HCT116 (cell line): ENCODE results near the gene C15orf39. TPM values are rescaled to one million over a fixed set of nuclear protein-coding genes. Genes with fewer than 3 reads are reported as not detected.

ENCODE experiments used
- ATAC-seq: fragments of 200-7000 bp; cut with Tn5 transposase; 2 replicates; pipeline ENCODE4 v1.9.1; 2020; ENCODE audit warnings: mild to moderate bottlenecking, moderate library complexity
- BruUV-seq: library from RNA; stranded (reverse); fragments of 400-500 nt; replicated peaks from 2 replicates; lab custom pipeline; 2021; lab: Mats Ljungman, UMichigan
- CTCF ChIA-PET: fragments of 300-600 bp; sonication (Branson Sonifier 250); formaldehyde crosslinking; loops from one replicate; lab custom pipeline; 2021; ENCODE audit warnings: antibody characterized with exemption; lab: Charles Lee
- POLR2A ChIA-PET: fragments of 300-600, 350-600 bp; sonication (Branson Sonifier 250); formaldehyde crosslinking; loops from one replicate; lab custom pipeline; 2021; ENCODE audit warnings: antibody characterized with exemption; lab: Charles Lee
- RAD21 ChIA-PET, 2 experiments: fragments of 300-600 bp; sonication (Branson Sonifier 250); formaldehyde crosslinking; loops; one replicate each; lab custom pipeline; 2023; ENCODE audit warnings: low total read pairs in 2 of 2; ENCODE audit not compliant: uncharacterized antibody in 2 of 2, unreplicated experiment in 2 of 2, low non-redundant PET in 1 of 2; lab: Charles Lee
- DNase-seq: peaks from one replicate; pipeline ENCODE4 v3.0.0-alpha.2; 2010; ENCODE audit warnings: low read depth, low spot score
- H2AFZ ChIP-seq: fragments of 200-600 bp; shearing (Covaris generic), sonication (generic); 2 replicates; pipeline ENCODE4 v1.6.1; 2017; ENCODE audit warnings: low read depth, mixed run types, mixed read lengths, antibody characterized with exemption, low read length; ENCODE audit not compliant: poor library complexity, severe bottlenecking
- H3K27ac ChIP-seq: 2 replicates; pipeline ENCODE4 v1.5.1; 2012; ENCODE audit warnings: low read depth, low read length
- H3K27me3 ChIP-seq: fragments of 200-600 bp; sonication (generic); 2 replicates; pipeline ENCODE4 v1.6.1; 2016; ENCODE audit warnings: mixed run types, low read length, mixed read lengths; ENCODE audit not compliant: insufficient read depth
- H3K36me3 ChIP-seq, 2 experiments: fragments of 200-500 bp in 1 of 2; fragments of 200-600 bp in 1 of 2; sonication (Bioruptor generic) in 1 of 2; sonication (generic) in 1 of 2; 2 replicates each; pipeline versions ENCODE4 v1.5.1 to v1.6.1; 2014 to 2016; ENCODE audit warnings: low read length in 2 of 2, inconsistent platforms in 1 of 2, mixed read lengths in 1 of 2, mixed run types in 1 of 2; ENCODE audit not compliant: insufficient read depth in 2 of 2, control insufficient read depth in 1 of 2
- H3K4me1 ChIP-seq, 2 experiments: fragments of 200-600 bp in 1 of 2; sonication (generic) in 1 of 2; 2 replicates each; pipeline versions ENCODE4 v1.5.1 to v1.6.1; 2012 to 2017; ENCODE audit warnings: low read length in 2 of 2, inconsistent platforms in 1 of 2, mild to moderate bottlenecking in 1 of 2, mixed read lengths in 1 of 2, mixed run types in 1 of 2, moderate library complexity in 1 of 2; ENCODE audit not compliant: insufficient read depth in 2 of 2, control insufficient read depth in 1 of 2
- H3K4me2 ChIP-seq: fragments of 200-600 bp; sonication (generic); 2 replicates; pipeline ENCODE4 v1.6.1; 2017; ENCODE audit warnings: mixed run types, low read length, mixed read lengths
- H3K4me3 ChIP-seq, 2 experiments: fragments of 200-600 bp in 1 of 2; sonication (generic) in 1 of 2; replicated peaks in 1 of 2; 2 replicates each; pipeline ENCODE4 v1.5.1; 2011 to 2016; ENCODE audit warnings: low read length in 2 of 2, control low read depth in 1 of 2, low read depth in 1 of 2, mild to moderate bottlenecking in 1 of 2, mixed read lengths in 1 of 2, mixed run types in 1 of 2
- H3K79me2 ChIP-seq: fragments of 200-600 bp; sonication (generic); 2 replicates; pipeline ENCODE4 v1.6.1; 2017; ENCODE audit warnings: mild to moderate bottlenecking, mixed run types, low read length, moderate library complexity, mixed read lengths; ENCODE audit not compliant: insufficient read depth
- H3K9ac ChIP-seq: fragments of 200-600 bp; sonication (generic); 2 replicates; pipeline ENCODE4 v1.6.1; 2016; ENCODE audit warnings: low read length, mixed read lengths
- H3K9me2 ChIP-seq: fragments of 200-600 bp; sonication (generic), shearing (Covaris generic); 2 replicates; pipeline ENCODE4 v1.6.1; 2017; ENCODE audit warnings: mixed run types, mild to moderate bottlenecking, moderate library complexity; ENCODE audit not compliant: insufficient read depth
- H3K9me3 ChIP-seq, 2 experiments: fragments of 200-500 bp in 1 of 2; fragments of 200-600 bp in 1 of 2; sonication (Bioruptor generic) in 1 of 2; sonication (generic) in 1 of 2; 2 replicates each; pipeline ENCODE4 v1.6.1; 2014 to 2017; ENCODE audit warnings: low read length in 2 of 2, mixed read lengths in 2 of 2, inconsistent platforms in 1 of 2, low read depth in 1 of 2, mild to moderate bottlenecking in 1 of 2, mixed run types in 1 of 2, moderate library complexity in 1 of 2; ENCODE audit not compliant: control insufficient read depth in 1 of 2, insufficient read depth in 1 of 2
- H4K20me1 ChIP-seq: fragments of 200-600 bp; sonication (generic), shearing (Covaris generic); 2 replicates; pipeline ENCODE4 v1.6.1; 2017; ENCODE audit warnings: mixed run types, mild to moderate bottlenecking, moderate library complexity; ENCODE audit not compliant: insufficient read depth
- CEBPB ChIP-seq: IDR thresholded peaks from 2 replicates; pipeline ENCODE4 v1.6.1; 2012; ENCODE audit warnings: low read depth
- ELF1 ChIP-seq: IDR thresholded peaks from 2 replicates; pipeline ENCODE4 v1.6.1; 2012; ENCODE audit warnings: low read depth, borderline replicate concordance
- FOSL1 ChIP-seq: IDR thresholded peaks from 2 replicates; pipeline ENCODE4 v1.6.1; 2012; ENCODE audit warnings: low read depth
- POLR2A ChIP-seq: IDR thresholded peaks from 2 replicates; pipeline ENCODE4 v1.7.0; 2011; ENCODE audit warnings: borderline replicate concordance; ENCODE audit not compliant: insufficient read depth, insufficient read length; ENCODE audit errors: extremely low read depth
- POLR2AphosphoS5 ChIP-seq: IDR thresholded peaks from 2 replicates; pipeline ENCODE4 v1.6.1; 2011; ENCODE audit warnings: mild to moderate bottlenecking, low read depth, low read length, moderate library complexity
- SRF ChIP-seq: IDR thresholded peaks from 2 replicates; pipeline ENCODE4 v1.6.1; 2012; ENCODE audit warnings: low read depth
- intact Hi-C: fragments of 100-400 bp; cut with micrococcal nuclease; formaldehyde crosslinking; loops from 2 replicates; pipeline ENCODE4 v1.10.0; 2022
- total RNA-seq: library from RNA; stranded (reverse); gene quantifications from one replicate; pipeline ENCODE4 v1.2.1, GENCODE V29; 2021; ENCODE audit not compliant: unreplicated experiment
- TF ChIP-seq, protein P1 (sequence below), 3 experiments: fragments of 200-600 bp in 1 of 3; sonication (generic) in 1 of 3; IDR thresholded peaks in 2 of 3; conservative IDR thresholded peaks in 1 of 3; 2 replicates each; pipeline ENCODE4 v1.5.1; 2012 to 2017; ENCODE audit warnings: low read depth in 2 of 3, low read length in 2 of 3, antibody characterized with exemption in 1 of 3, borderline replicate concordance in 1 of 3, control low read depth in 1 of 3, mild to moderate bottlenecking in 1 of 3, mixed read lengths in 1 of 3, mixed run types in 1 of 3, moderate library complexity in 1 of 3; ENCODE audit not compliant: insufficient read depth in 1 of 3
- TF ChIP-seq, protein P2 (sequence below): IDR thresholded peaks from 2 replicates; pipeline ENCODE4 v1.6.1; 2011; ENCODE audit warnings: mild to moderate bottlenecking, low read length, moderate library complexity; ENCODE audit not compliant: insufficient replicate concordance; ENCODE audit errors: extremely low read depth

The C15orf39 gene
- total RNA-seq, 1 experiment from 2014 or later, result 29.3 TPM

GRCh38 chr15:75182187-75183131, 19.2 kb upstream of the C15orf39 start:
- no peak overlapping the region for H3K27ac ChIP-seq
- H3K4me2 ChIP-seq, result no peak overlapping the region
- no peaks in the 10 kb centered on the region for H3K36me3 ChIP-seq
- ChIA-PET POLR2A (no interaction called here), CTCF (interaction anchor here (1.0 to 1.2 kb wide), 2 partner anchors 23 to 26 kb away, joined by 3 read pairs; no protein-coding TSS in a partner anchor), RAD21 (no interaction called here)
- no peak overlapping the region for H3K9ac ChIP-seq
- H3K79me2 ChIP-seq, result no peaks in the 10 kb centered on the region
- no peak overlapping the region for H2AFZ ChIP-seq
- no peak for DNase-seq
- H3K4me3 ChIP-seq, result no peak overlapping the region
- no peaks in the 10 kb centered on the region for H3K27me3 ChIP-seq
- TF ChIP-seq, protein P1, sequence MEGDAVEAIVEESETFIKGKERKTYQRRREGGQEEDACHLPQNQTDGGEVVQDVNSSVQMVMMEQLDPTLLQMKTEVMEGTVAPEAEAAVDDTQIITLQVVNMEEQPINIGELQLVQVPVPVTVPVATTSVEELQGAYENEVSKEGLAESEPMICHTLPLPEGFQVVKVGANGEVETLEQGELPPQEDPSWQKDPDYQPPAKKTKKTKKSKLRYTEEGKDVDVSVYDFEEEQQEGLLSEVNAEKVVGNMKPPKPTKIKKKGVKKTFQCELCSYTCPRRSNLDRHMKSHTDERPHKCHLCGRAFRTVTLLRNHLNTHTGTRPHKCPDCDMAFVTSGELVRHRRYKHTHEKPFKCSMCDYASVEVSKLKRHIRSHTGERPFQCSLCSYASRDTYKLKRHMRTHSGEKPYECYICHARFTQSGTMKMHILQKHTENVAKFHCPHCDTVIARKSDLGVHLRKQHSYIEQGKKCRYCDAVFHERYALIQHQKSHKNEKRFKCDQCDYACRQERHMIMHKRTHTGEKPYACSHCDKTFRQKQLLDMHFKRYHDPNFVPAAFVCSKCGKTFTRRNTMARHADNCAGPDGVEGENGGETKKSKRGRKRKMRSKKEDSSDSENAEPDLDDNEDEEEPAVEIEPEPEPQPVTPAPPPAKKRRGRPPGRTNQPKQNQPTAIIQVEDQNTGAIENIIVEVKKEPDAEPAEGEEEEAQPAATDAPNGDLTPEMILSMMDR (IDR thresholded peaks at IDR 0.05 in 2 of 3, conservative IDR thresholded peaks at IDR 0.05 in 1 of 3; ENCODE audit: borderline replicate concordance in 1 of 3, insufficient read depth in 1 of 3, low read depth in 2 of 3, low read length in 2 of 3), result peak in 2 of 3 experiments; percentile 7 to 24; a peak in 1 of 6 replicates
- TF ChIP-seq SRF, result no peak
- BruUV-seq, result no TSS peak
- H4K20me1 ChIP-seq, result no peaks in the 10 kb centered on the region
- no peaks in the 10 kb centered on the region for H3K9me2 ChIP-seq
- peak; percentile 70 for ATAC-seq
- no peaks in the 10 kb centered on the region for H3K4me1 ChIP-seq
- intact Hi-C loops, result no loop called here
- no peaks in the 10 kb centered on the region for H3K9me3 ChIP-seq

- POLR2A ChIA-PET, result no interaction called here
- BruUV-seq, result no TSS peak
- intact Hi-C loops, result no loop called here
These were observed 16.2 kb upstream of the C15orf39 start for GRCh38 chr15:75185271-75186029.

More at GRCh38 chr15:75185271-75186029, 16.2 kb upstream of the C15orf39 start:
- Histone ChIP-seq H3K4me3 (no peak overlapping the region), H3K9me3 (no peaks in the 10 kb centered on the region; a peak in 1 of 4 replicates), H2AFZ (no peak overlapping the region), H4K20me1 (no peaks in the 10 kb centered on the region), H3K4me2 (no peak overlapping the region), H3K9ac (no peak overlapping the region), H3K79me2 (no peaks in the 10 kb centered on the region), H3K36me3 (no peaks in the 10 kb centered on the region), H3K4me1 (no peaks in the 10 kb centered on the region), H3K27ac (no peak overlapping the region), H3K27me3 (no peaks in the 10 kb centered on the region), H3K9me2 (no peaks in the 10 kb centered on the region)
- CTCF ChIA-PET, result interaction anchor here (0.7 kb wide), 1 partner anchor 270 kb away, joined by 3 read pairs; no protein-coding TSS in a partner anchor
- ATAC-seq (no peak), DNase-seq (no peak)
- RAD21 ChIA-PET, result no interaction called here
- TF ChIP-seq FOSL1 (no peak), POLR2A (no peak), CEBPB (no peak), ELF1 (no peak), POLR2AphosphoS5 (no peak)
- TF ChIP-seq, protein P2, sequence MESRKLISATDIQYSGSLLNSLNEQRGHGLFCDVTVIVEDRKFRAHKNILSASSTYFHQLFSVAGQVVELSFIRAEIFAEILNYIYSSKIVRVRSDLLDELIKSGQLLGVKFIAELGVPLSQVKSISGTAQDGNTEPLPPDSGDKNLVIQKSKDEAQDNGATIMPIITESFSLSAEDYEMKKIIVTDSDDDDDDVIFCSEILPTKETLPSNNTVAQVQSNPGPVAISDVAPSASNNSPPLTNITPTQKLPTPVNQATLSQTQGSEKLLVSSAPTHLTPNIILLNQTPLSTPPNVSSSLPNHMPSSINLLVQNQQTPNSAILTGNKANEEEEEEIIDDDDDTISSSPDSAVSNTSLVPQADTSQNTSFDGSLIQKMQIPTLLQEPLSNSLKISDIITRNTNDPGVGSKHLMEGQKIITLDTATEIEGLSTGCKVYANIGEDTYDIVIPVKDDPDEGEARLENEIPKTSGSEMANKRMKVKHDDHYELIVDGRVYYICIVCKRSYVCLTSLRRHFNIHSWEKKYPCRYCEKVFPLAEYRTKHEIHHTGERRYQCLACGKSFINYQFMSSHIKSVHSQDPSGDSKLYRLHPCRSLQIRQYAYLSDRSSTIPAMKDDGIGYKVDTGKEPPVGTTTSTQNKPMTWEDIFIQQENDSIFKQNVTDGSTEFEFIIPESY, result no peak
